HG03571 (cell line): Measurements from ENCODE around the gene CTF1.

ENCODE experiments used
- ATAC-seq: cut with Tn5 transposase; IDR thresholded peaks from one replicate; pipeline ENCODE4 v1.9.1; 2021; ENCODE audit not compliant: unreplicated experiment

The CTF1 gene

GRCh38 chr16:30953111-30953510, 56.7 kb downstream of the CTF1 start:
- no peak for ATAC-seq
